T-cell (primary cell): ENCODE measurements around the gene APOBEC3C. TPM values are rescaled to one million over a fixed set of nuclear protein-coding genes. Genes with fewer than 3 reads are reported as not detected.
"Not testable (repeated sequence)": the region's sequence is repeated elsewhere in the genome, so short reads cannot be mapped to it uniquely, and the experiment has no call there.

Experiments used
- ATAC-seq, 4 experiments: fragments of 200-7000 bp in 3 of 4; fragments of 150-1000 bp in 1 of 4; cut with Tn5 transposase; replicated peaks in 1 of 4; 1 replicate in 3 of 4; 2 replicates in 1 of 4; pipeline ENCODE4 v1.10.0; 2021; ENCODE audit warnings: moderate library complexity in 3 of 4, mild to moderate bottlenecking in 2 of 4, moderate number of reproducible peaks in 1 of 4
- CTCF ChIA-PET, 2 donors: fragments of 300-600 bp; sonication (Branson Sonifier 250); formaldehyde crosslinking; loops; one replicate each; lab custom pipeline; 2022; ENCODE audit warnings: antibody characterized with exemption in 2 of 2; lab: Charles Lee
- POLR2A ChIA-PET, 2 donors: fragments of 300-600 bp; sonication (Branson Sonifier 250); formaldehyde crosslinking; loops; one replicate each; lab custom pipeline; 2022; ENCODE audit warnings: antibody characterized with exemption in 2 of 2; lab: Charles Lee
- DNase-seq, 35 experiments: peaks; one replicate each; pipeline versions ENCODE4 v3.0.0 to v3.0.0-alpha.2; 2013 to 2023
- H3K27ac ChIP-seq: one replicate; pipeline ENCODE4 v1.5.1; 2013; ENCODE audit warnings: low read length
- H3K27me3 ChIP-seq, 2 experiments: replicated peaks in 1 of 2; 1 replicate in 1 of 2; 2 replicates in 1 of 2; pipeline versions ENCODE4 v1.6.1 to v1.7.0; 2013; ENCODE audit warnings: low read length in 1 of 2, mixed read lengths in 1 of 2; ENCODE audit not compliant: control insufficient read depth in 2 of 2, insufficient read depth in 2 of 2; ENCODE audit errors: extremely low read depth in 1 of 2
- H3K36me3 ChIP-seq, 2 donors: 1 replicate in 1 of 2; 2 replicates in 1 of 2; pipeline versions ENCODE4 v1.6.1 to v1.7.0; 2013; ENCODE audit warnings: low read length in 1 of 2; ENCODE audit not compliant: control insufficient read depth in 2 of 2, insufficient read depth in 1 of 2; ENCODE audit errors: extremely low read depth in 1 of 2
- H3K4me1 ChIP-seq, 2 experiments: 1 replicate in 1 of 2; 2 replicates in 1 of 2; pipeline versions ENCODE4 v1.6.1 to v1.7.0; 2013; ENCODE audit warnings: low read length in 2 of 2, mixed read lengths in 1 of 2; ENCODE audit not compliant: insufficient read depth in 2 of 2, control insufficient read depth in 1 of 2; ENCODE audit errors: extremely low read depth in 1 of 2
- H3K4me3 ChIP-seq, 2 donors: 1 replicate in 1 of 2; 2 replicates in 1 of 2; pipeline versions ENCODE4 v1.5.1 to v1.7.0; 2013; ENCODE audit warnings: mild to moderate bottlenecking in 2 of 2, low read length in 1 of 2, moderate library complexity in 1 of 2; ENCODE audit not compliant: control insufficient read depth in 1 of 2; ENCODE audit errors: extremely low read depth in 1 of 2
- H3K9me3 ChIP-seq: 2 replicates; pipeline ENCODE4 v1.7.0; 2013
- H3K27ac Mint-ChIP-seq, 2 donors: one replicate each; pipeline ENCODE4 v1.8.0; 2020 to 2021; ENCODE audit warnings: mild to moderate bottlenecking in 2 of 2, mixed read lengths in 2 of 2
- H3K27me3 Mint-ChIP-seq, 2 donors: one replicate each; pipeline ENCODE4 v1.8.0; 2021 to 2022; ENCODE audit warnings: mixed read lengths in 2 of 2
- H3K36me3 Mint-ChIP-seq: one replicate; pipeline ENCODE4 v1.8.0; 2021; ENCODE audit warnings: mixed read lengths
- H3K4me1 Mint-ChIP-seq, 3 donors: one replicate each; pipeline ENCODE4 v1.8.0; 2020 to 2022; ENCODE audit warnings: mixed read lengths in 3 of 3, mild to moderate bottlenecking in 1 of 3
- H3K4me3 Mint-ChIP-seq, 3 donors: one replicate each; pipeline ENCODE4 v1.8.0; 2020 to 2022; ENCODE audit warnings: mild to moderate bottlenecking in 3 of 3, mixed read lengths in 3 of 3, moderate library complexity in 3 of 3
- H3K9me3 Mint-ChIP-seq, 3 donors: one replicate each; pipeline ENCODE4 v1.8.0; 2020 to 2022; ENCODE audit warnings: mixed read lengths in 3 of 3
- WGBS: methylation state at CpG from one replicate; pipeline ENCODE4 v1.1.5; 2013; ENCODE audit warnings: missing lambda C conversion rate; ENCODE audit not compliant: insufficient coverage; 5-methylcytosine and 5-hydroxymethylcytosine counted together
- total RNA-seq, 35 experiments: library from RNA in 6 of 35; stranded (reverse) in 6 of 35; fragments of 120-200 nt in 1 of 35; gene quantifications; one replicate each; pipeline versions ENCODE4 v1.2.1 to v1.2.4 and lab custom pipeline; 2013 to 2026

Gene APOBEC3C
- total RNA-seq, 5 donors from 2014 or later (not counting 1 experiment from before 2014, with no cell fraction given), result 32.9 to 61.7 (median 52.1) TPM

GRCh38 chr22:38987171-38987895 is 26.7 kb upstream of the APOBEC3C start:
- Histone ChIP-seq H3K9me3 (no peaks in the 10 kb centered on the region), H3K4me3 (no peak overlapping the region), H3K27me3 (no peaks in the 10 kb centered on the region), H3K36me3 (no peaks in the 10 kb centered on the region), H3K4me1 (peaks cover 3 to 51% of the 10 kb centered on the region in 2 experiments), H3K27ac (no peak overlapping the region)
- Mint-ChIP-seq H3K4me3 (no peak overlapping the region), H3K4me1 (peaks cover 21 to 62% (median 50%) of the 10 kb centered on the region in 3 donors), H3K36me3 (no peaks in the 10 kb centered on the region), H3K9me3 (peaks cover 0 to 3% (median 3%) of the 10 kb centered on the region in 3 donors), H3K27me3 (no peaks in the 10 kb centered on the region), H3K27ac (peak overlapping the region in 1 of 2 donors; percentile 11)
- 83% methylated on average over 3 of the region's 8 CpGs for WGBS
- DNase-seq (no peak), ATAC-seq (no peak)
- ChIA-PET POLR2A (interaction anchor here in 1 of 2 donors (0.6 kb wide), 1 partner anchor 330 kb away, joined by 3 read pairs; no protein-coding TSS in a partner anchor), CTCF (no interaction called here)

- DNase-seq (peak in 2 of 35 experiments; percentile 29 to 41), ATAC-seq (peak in 3 of 4 experiments; percentile 28 to 33 (median 31))
- no peak overlapping the region for H3K4me3 ChIP-seq
- H3K36me3 ChIP-seq, result no peaks in the 10 kb centered on the region
- Mint-ChIP-seq H3K36me3 (no peaks in the 10 kb centered on the region), H3K27me3 (peaks cover 4 to 11% of the 10 kb centered on the region in 2 donors), H3K4me1 (peaks cover 27 to 51% (median 45%) of the 10 kb centered on the region in 3 donors), H3K27ac (peak overlapping the region; percentile 55 to 74), H3K9me3 (no peaks in the 10 kb centered on the region), H3K4me3 (no peak overlapping the region)
- ChIA-PET CTCF (no interaction called here), POLR2A (no interaction called here)
- peaks cover 0 to 4% of the 10 kb centered on the region in 2 experiments for H3K27me3 ChIP-seq
- no peak overlapping the region for H3K27ac ChIP-seq
- H3K9me3 ChIP-seq, result no peaks in the 10 kb centered on the region
- peaks cover 2 to 50% of the 10 kb centered on the region in 2 experiments for H3K4me1 ChIP-seq
- 70% methylated on average over 4 of the region's 6 CpGs for WGBS
Observed at GRCh38 chr22:38989466-38989865, 24.6 kb upstream of the APOBEC3C start.

GRCh38 chr22:38992871-38993371 is 21.1 kb upstream of the APOBEC3C start:
- peak in 1 of 4 experiments; percentile 53 for ATAC-seq
- H3K36me3 ChIP-seq, H3K27ac ChIP-seq, H3K9me3 Mint-ChIP-seq, DNase-seq, H3K9me3 ChIP-seq, H3K4me3 ChIP-seq, CTCF ChIA-PET, POLR2A ChIA-PET, H3K36me3 Mint-ChIP-seq, H3K4me3 Mint-ChIP-seq, H3K27ac Mint-ChIP-seq: not testable (repeated sequence)
- peaks cover 4 to 26% of the 10 kb centered on the region in 2 donors for H3K27me3 Mint-ChIP-seq
- H3K27me3 ChIP-seq, result peaks cover 0 to 26% of the 10 kb centered on the region in 2 experiments
- WGBS, result 53% methylated on average over 3 of the region's 12 CpGs
- H3K4me1 Mint-ChIP-seq, result peaks cover 18 to 24% (median 20%) of the 10 kb centered on the region in 3 donors
- peaks cover 2 to 27% of the 10 kb centered on the region in 2 experiments for H3K4me1 ChIP-seq

- no peaks in the 10 kb centered on the region for H3K36me3 ChIP-seq
- CTCF ChIA-PET, result no interaction called here
- Mint-ChIP-seq H3K36me3 (no peaks in the 10 kb centered on the region), H3K4me1 (peaks cover 0 to 10% (median 6%) of the 10 kb centered on the region in 3 donors), H3K27ac (no peak overlapping the region), H3K4me3 (no peak overlapping the region), H3K27me3 (peaks cover 4 to 26% of the 10 kb centered on the region in 2 donors), H3K9me3 (peaks cover 0 to 4% (median 0%) of the 10 kb centered on the region in 3 donors)
- ATAC-seq, result no peak
- POLR2A ChIA-PET, result no interaction called here
- peaks cover 0 to 26% of the 10 kb centered on the region in 2 experiments for H3K27me3 ChIP-seq
- 61% methylated on average over 3 of the region's 6 CpGs for WGBS
- H3K4me1 ChIP-seq, result peaks cover 0 to 6% of the 10 kb centered on the region in 2 experiments
- H3K27ac ChIP-seq, result no peak overlapping the region
- H3K9me3 ChIP-seq, result no peaks in the 10 kb centered on the region
- H3K4me3 ChIP-seq, result no peak overlapping the region
- no peak for DNase-seq
Observed at GRCh38 chr22:38996105-38996504, 18.0 kb upstream of the APOBEC3C start.

- peaks cover 4 to 26% of the 10 kb centered on the region in 2 donors for H3K27me3 Mint-ChIP-seq
- Histone ChIP-seq H3K4me3 (no peak overlapping the region), H3K4me1 (peaks cover 0 to 11% of the 10 kb centered on the region in 2 experiments), H3K27ac (no peak overlapping the region), H3K36me3 (no peaks in the 10 kb centered on the region), H3K9me3 (no peaks in the 10 kb centered on the region), H3K27me3 (peaks cover 0 to 26% of the 10 kb centered on the region in 2 experiments)
- POLR2A ChIA-PET, result no interaction called here
- whole genome bisulfite sequencing, result 100% methylated on average over 1 of the region's 3 CpGs
- H3K9me3 Mint-ChIP-seq, result peaks cover 0 to 4% (median 0%) of the 10 kb centered on the region in 3 donors
- DNase-seq (no peak), ATAC-seq (no peak)
- H3K4me1 Mint-ChIP-seq, result peaks cover 0 to 10% (median 8%) of the 10 kb centered on the region in 3 donors
- H3K27ac Mint-ChIP-seq, result no peak overlapping the region
- CTCF ChIA-PET, result interaction anchor here in 1 of 2 donors (0.8 kb wide), 1 partner anchor 127 kb away, joined by 4 read pairs; no protein-coding TSS in a partner anchor
- H3K4me3 Mint-ChIP-seq, result no peak overlapping the region
- no peaks in the 10 kb centered on the region for H3K36me3 Mint-ChIP-seq
Observed at GRCh38 chr22:38997518-38997917, 16.5 kb upstream of the APOBEC3C start.

GRCh38 chr22:39003165-39003638 is 10.9 kb upstream of the APOBEC3C start:
- Histone ChIP-seq H3K27ac (no peak overlapping the region), H3K4me3 (no peak overlapping the region), H3K27me3 (no peaks in the 10 kb centered on the region), H3K9me3 (no peaks in the 10 kb centered on the region), H3K36me3 (no peaks in the 10 kb centered on the region), H3K4me1 (peaks cover 0 to 17% of the 10 kb centered on the region in 2 experiments)
- POLR2A ChIA-PET, result interaction anchor here (0.6 kb wide), 2 partner anchors 92 to 116 kb away, joined by 3 to 8 read pairs; no protein-coding TSS in a partner anchor
- 30% methylated on average over 7 of the region's 7 CpGs for WGBS
- peak; percentile 38 to 87 (median 63) for DNase-seq
- H3K4me3 Mint-ChIP-seq, result no peak overlapping the region
- peak; percentile 85 to 88 (median 88) for ATAC-seq
- peaks cover 0 to under 1% (median 0%) of the 10 kb centered on the region in 3 donors for H3K9me3 Mint-ChIP-seq
- H3K27me3 Mint-ChIP-seq, result no peaks in the 10 kb centered on the region
- peaks cover 8 to 15% (median 10%) of the 10 kb centered on the region in 3 donors for H3K4me1 Mint-ChIP-seq
- no peaks in the 10 kb centered on the region for H3K36me3 Mint-ChIP-seq
- peak overlapping the region; percentile 40 to 48 for H3K27ac Mint-ChIP-seq
- CTCF ChIA-PET, result interaction anchor here (0.5 to 1.6 kb wide), 17 partner anchors 10 to 1727 kb away, joined by 3 to 12 read pairs (median 4); partner anchors contain the start of gene CBX6 (in 1 of the 2)
